Measurements from ENCODE around the gene PLAAT2.
"Not testable (repeated sequence)": the region's sequence is repeated elsewhere in the genome, so short reads cannot be mapped to it uniquely, and the experiment has no call there.

PLAAT2 gene

GRCh38 chr11:63599211-63600122, 36.3 kb upstream of the PLAAT2 start:
- H3K27ac ChIP-seq (ENCODE audit: low read depth, low read length, severe bottlenecking), result no peak overlapping the region
- no peaks in the 10 kb centered on the region for H3K36me3 ChIP-seq (ENCODE audit: control insufficient read depth, insufficient read depth, low read length)
- no peak overlapping the region for H3K4me3 ChIP-seq (ENCODE audit: extremely low read depth, insufficient read depth, low read length, poor library complexity, severe bottlenecking)
- H3K9me3 ChIP-seq (ENCODE audit: control insufficient read depth, low read length), result no peaks in the 10 kb centered on the region
- 77 to 92% methylated on average over 4 of the region's 7 CpGs for WGBS, 2 experiments (ENCODE audit: insufficient coverage in 2 of 2)
- peaks cover 2% of the 10 kb centered on the region for H3K4me1 ChIP-seq (ENCODE audit: control insufficient read depth, insufficient read depth, low read length, poor library complexity, severe bottlenecking)

GRCh38 chr11:63598556-63598955, 35.4 kb upstream of the PLAAT2 start:
- H3K4me1 ChIP-seq (ENCODE audit: control insufficient read depth, insufficient read depth, low read length, poor library complexity, severe bottlenecking), result peaks cover 2% of the 10 kb centered on the region
- no peaks in the 10 kb centered on the region for H3K9me3 ChIP-seq (ENCODE audit: control insufficient read depth, low read length)
- no peak overlapping the region for H3K4me3 ChIP-seq (ENCODE audit: extremely low read depth, insufficient read depth, low read length, poor library complexity, severe bottlenecking)
- H3K27ac ChIP-seq (ENCODE audit: low read depth, low read length, severe bottlenecking), result no peak overlapping the region
- WGBS, 2 experiments (ENCODE audit: insufficient coverage in 2 of 2), result 84 to 86% methylated on average over 1 to 4 of the region's 4 CpGs
- H3K36me3 ChIP-seq (ENCODE audit: control insufficient read depth, insufficient read depth, low read length), result no peaks in the 10 kb centered on the region

GRCh38 chr11:63595296-63595695, 32.1 kb upstream of the PLAAT2 start:
- no peaks in the 10 kb centered on the region for H3K4me1 ChIP-seq (ENCODE audit: control insufficient read depth, insufficient read depth, low read length, poor library complexity, severe bottlenecking)
- H3K27ac ChIP-seq (ENCODE audit: low read depth, low read length, severe bottlenecking), result no peak overlapping the region
- WGBS, 2 experiments (ENCODE audit: insufficient coverage in 2 of 2), result 81 to 100% methylated on average over 2 of the region's 4 CpGs
- H3K9me3 ChIP-seq (ENCODE audit: control insufficient read depth, low read length), result no peaks in the 10 kb centered on the region
- H3K4me3 ChIP-seq (ENCODE audit: extremely low read depth, insufficient read depth, low read length, poor library complexity, severe bottlenecking), result no peak overlapping the region
- no peaks in the 10 kb centered on the region for H3K36me3 ChIP-seq (ENCODE audit: control insufficient read depth, insufficient read depth, low read length)

- Histone ChIP-seq H3K9me3 (ENCODE audit: control insufficient read depth, low read length) (no peaks in the 10 kb centered on the region), H3K36me3 (ENCODE audit: control insufficient read depth, insufficient read depth, low read length) (no peaks in the 10 kb centered on the region), H3K4me1 (ENCODE audit: control insufficient read depth, insufficient read depth, low read length, poor library complexity, severe bottlenecking) (no peaks in the 10 kb centered on the region), H3K4me3 (ENCODE audit: extremely low read depth, insufficient read depth, low read length, poor library complexity, severe bottlenecking) (no peak overlapping the region), H3K27ac (ENCODE audit: low read depth, low read length, severe bottlenecking) (no peak overlapping the region)
- WGBS, 2 experiments (ENCODE audit: insufficient coverage in 2 of 2), result 85% methylated on average over 3 of the region's 4 CpGs; no CpG with 5 or more reads in 1 of the 2 experiments
Observed at GRCh38 chr11:63592975-63593395, 29.8 kb upstream of the PLAAT2 start.

- H3K4me3 ChIP-seq (ENCODE audit: extremely low read depth, insufficient read depth, low read length, poor library complexity, severe bottlenecking), result no peak overlapping the region
- 91 to 93% methylated on average over 17 to 18 of the region's 18 CpGs for WGBS, 2 experiments (ENCODE audit: insufficient coverage in 2 of 2)
- H3K36me3 ChIP-seq (ENCODE audit: control insufficient read depth, insufficient read depth, low read length), result no peaks in the 10 kb centered on the region
- no peaks in the 10 kb centered on the region for H3K9me3 ChIP-seq (ENCODE audit: control insufficient read depth, low read length)
- no peaks in the 10 kb centered on the region for H3K4me1 ChIP-seq (ENCODE audit: control insufficient read depth, insufficient read depth, low read length, poor library complexity, severe bottlenecking)
- no peak overlapping the region for H3K27ac ChIP-seq (ENCODE audit: low read depth, low read length, severe bottlenecking)
Observed at GRCh38 chr11:63590024-63590788, 27.0 kb upstream of the PLAAT2 start.

GRCh38 chr11:63589000-63589399, 25.8 kb upstream of the PLAAT2 start:
- Histone ChIP-seq H3K36me3 (ENCODE audit: control insufficient read depth, insufficient read depth, low read length) (no peaks in the 10 kb centered on the region), H3K4me3 (ENCODE audit: extremely low read depth, insufficient read depth, low read length, poor library complexity, severe bottlenecking) (no peak overlapping the region), H3K4me1 (ENCODE audit: control insufficient read depth, insufficient read depth, low read length, poor library complexity, severe bottlenecking) (no peaks in the 10 kb centered on the region), H3K27ac (ENCODE audit: low read depth, low read length, severe bottlenecking) (no peak overlapping the region), H3K9me3 (ENCODE audit: control insufficient read depth, low read length) (no peaks in the 10 kb centered on the region)
- WGBS, 2 experiments (ENCODE audit: insufficient coverage in 2 of 2), result no CpG with 5 or more reads among the region's 3 CpGs

- H3K27ac ChIP-seq (ENCODE audit: low read depth, low read length, severe bottlenecking), result no peak overlapping the region
- H3K4me3 ChIP-seq (ENCODE audit: extremely low read depth, insufficient read depth, low read length, poor library complexity, severe bottlenecking), result no peak overlapping the region
- no peaks in the 10 kb centered on the region for H3K4me1 ChIP-seq (ENCODE audit: control insufficient read depth, insufficient read depth, low read length, poor library complexity, severe bottlenecking)
- H3K9me3 ChIP-seq (ENCODE audit: control insufficient read depth, low read length), result peaks cover 10% of the 10 kb centered on the region
- H3K36me3 ChIP-seq (ENCODE audit: control insufficient read depth, insufficient read depth, low read length), result no peaks in the 10 kb centered on the region
- 69 to 94% methylated on average over 2 of the region's 6 CpGs for WGBS, 2 experiments (ENCODE audit: insufficient coverage in 2 of 2)
Observed at GRCh38 chr11:63586451-63587166, 23.4 kb upstream of the PLAAT2 start.

- H3K4me1 ChIP-seq (ENCODE audit: control insufficient read depth, insufficient read depth, low read length, poor library complexity, severe bottlenecking), result no peaks in the 10 kb centered on the region
- H3K27ac ChIP-seq (ENCODE audit: low read depth, low read length, severe bottlenecking), result no peak overlapping the region
- no peaks in the 10 kb centered on the region for H3K36me3 ChIP-seq (ENCODE audit: control insufficient read depth, insufficient read depth, low read length)
- H3K4me3 ChIP-seq (ENCODE audit: extremely low read depth, insufficient read depth, low read length, poor library complexity, severe bottlenecking), result no peak overlapping the region
- peaks cover 16% of the 10 kb centered on the region for H3K9me3 ChIP-seq (ENCODE audit: control insufficient read depth, low read length)
Observed at GRCh38 chr11:63583357-63583677, 20.1 kb upstream of the PLAAT2 start.

GRCh38 chr11:63581224-63581623, 18.0 kb upstream of the PLAAT2 start:
- H3K9me3 ChIP-seq (ENCODE audit: control insufficient read depth, low read length), result peaks cover 16% of the 10 kb centered on the region
- H3K4me3 ChIP-seq (ENCODE audit: extremely low read depth, insufficient read depth, low read length, poor library complexity, severe bottlenecking); H3K4me1 ChIP-seq (ENCODE audit: control insufficient read depth, insufficient read depth, low read length, poor library complexity, severe bottlenecking); H3K27ac ChIP-seq (ENCODE audit: low read depth, low read length, severe bottlenecking); H3K36me3 ChIP-seq (ENCODE audit: control insufficient read depth, insufficient read depth, low read length): not testable (repeated sequence)
- 87 to 92% methylated on average over 5 to 7 of the region's 7 CpGs for WGBS, 2 experiments (ENCODE audit: insufficient coverage in 2 of 2)

GRCh38 chr11:63578882-63579281, 15.7 kb upstream of the PLAAT2 start:
- not testable (repeated sequence) for H3K36me3 ChIP-seq (ENCODE audit: control insufficient read depth, insufficient read depth, low read length); H3K4me3 ChIP-seq (ENCODE audit: extremely low read depth, insufficient read depth, low read length, poor library complexity, severe bottlenecking); H3K4me1 ChIP-seq (ENCODE audit: control insufficient read depth, insufficient read depth, low read length, poor library complexity, severe bottlenecking); H3K27ac ChIP-seq (ENCODE audit: low read depth, low read length, severe bottlenecking)
- no CpG with 5 or more reads among the region's 3 CpGs for WGBS, 2 experiments (ENCODE audit: insufficient coverage in 2 of 2)
- H3K9me3 ChIP-seq (ENCODE audit: control insufficient read depth, low read length), result peaks cover 16% of the 10 kb centered on the region

Data from mesodermal cell (in vitro differentiated cells).